IPS-18c (cell line): ENCODE measurements around the gene AMIGO3.
"Not testable (repeated sequence)": the region's sequence is repeated elsewhere in the genome, so short reads cannot be mapped to it uniquely, and the experiment has no call there.

ENCODE experiments used
- H3K4me3 ChIP-seq: 2 replicates; pipeline ENCODE4 v1.7.0; 2013; ENCODE audit warnings: low read depth, mild to moderate bottlenecking, low read length, moderate library complexity; ENCODE audit not compliant: insufficient read depth
- H3K9me3 ChIP-seq: one replicate; pipeline ENCODE4 v1.6.1; 2013; ENCODE audit warnings: mild to moderate bottlenecking, low read length, moderate library complexity; ENCODE audit not compliant: control insufficient read depth, insufficient read depth

AMIGO3 gene

DNA sequence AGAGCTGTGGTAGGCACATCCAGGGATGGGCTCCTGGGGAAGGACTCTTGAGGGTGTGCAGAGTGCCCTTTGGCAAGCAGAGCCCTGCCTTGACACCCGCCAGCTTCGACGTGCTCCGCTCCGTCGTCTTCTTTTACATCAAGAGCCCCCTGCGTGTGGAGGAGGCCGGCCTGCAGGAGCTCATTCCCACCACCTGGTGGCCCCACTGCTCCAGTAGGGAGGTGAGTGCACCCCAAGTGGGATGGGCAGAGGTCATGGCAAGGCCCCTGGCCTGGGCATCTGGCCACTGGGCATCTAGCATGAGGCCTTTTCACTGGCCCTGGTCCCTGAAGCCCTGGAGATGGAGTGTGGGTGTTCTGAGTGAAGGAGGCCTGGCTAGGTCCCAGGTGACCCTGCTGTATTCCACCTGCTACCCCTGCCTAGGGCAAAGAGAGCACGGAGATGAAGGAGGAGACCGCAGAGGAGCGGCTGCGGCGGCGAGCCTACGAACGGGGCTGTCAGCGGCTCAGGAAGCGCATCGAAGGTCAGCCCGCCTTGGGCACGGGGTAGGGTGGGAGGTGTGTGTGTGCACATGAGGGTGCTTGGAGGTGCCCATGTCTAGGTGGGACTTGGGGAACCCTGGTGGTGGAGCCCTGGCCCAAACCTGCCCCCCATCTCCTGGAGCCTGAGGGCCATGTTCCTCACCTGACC lies 18.0 kb downstream of the AMIGO3 start:
- Histone ChIP-seq H3K9me3 (no peaks in the 10 kb centered on the region), H3K4me3 (no peak overlapping the region)

DNA sequence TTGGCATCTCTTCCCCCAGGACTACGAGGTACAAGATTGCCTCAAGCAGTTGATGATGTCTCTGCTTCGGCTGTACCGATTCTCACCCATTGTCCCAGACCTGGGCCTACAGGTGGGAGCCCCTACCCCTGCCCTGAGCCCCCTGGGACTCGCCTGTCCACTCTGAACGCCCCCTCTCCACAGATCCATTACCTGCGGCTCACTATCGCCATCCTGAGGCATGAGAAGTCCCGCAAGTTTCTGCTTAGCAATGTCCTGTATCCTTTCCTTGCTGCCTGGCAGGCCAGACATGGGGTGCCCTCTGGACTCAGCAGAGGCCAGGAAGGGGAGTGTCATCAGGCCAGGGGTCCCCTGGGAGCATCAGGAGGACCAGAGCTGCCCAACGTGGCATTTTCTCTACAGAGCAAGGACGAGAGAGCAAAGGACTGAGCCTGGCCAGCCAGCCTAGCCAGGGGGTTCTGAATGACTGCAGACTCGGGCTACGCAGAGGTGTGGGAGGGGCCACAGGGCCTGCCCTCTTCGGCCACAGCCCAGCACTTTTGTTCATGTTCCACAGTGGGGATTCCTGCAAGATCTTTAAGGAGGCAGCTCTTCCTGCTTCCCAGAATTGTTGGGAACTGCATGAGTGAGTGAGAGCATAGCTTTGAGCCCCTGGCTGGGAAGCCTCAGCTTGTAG lies 18.9 kb downstream of the AMIGO3 start:
- no peaks in the 10 kb centered on the region for H3K9me3 ChIP-seq

DNA sequence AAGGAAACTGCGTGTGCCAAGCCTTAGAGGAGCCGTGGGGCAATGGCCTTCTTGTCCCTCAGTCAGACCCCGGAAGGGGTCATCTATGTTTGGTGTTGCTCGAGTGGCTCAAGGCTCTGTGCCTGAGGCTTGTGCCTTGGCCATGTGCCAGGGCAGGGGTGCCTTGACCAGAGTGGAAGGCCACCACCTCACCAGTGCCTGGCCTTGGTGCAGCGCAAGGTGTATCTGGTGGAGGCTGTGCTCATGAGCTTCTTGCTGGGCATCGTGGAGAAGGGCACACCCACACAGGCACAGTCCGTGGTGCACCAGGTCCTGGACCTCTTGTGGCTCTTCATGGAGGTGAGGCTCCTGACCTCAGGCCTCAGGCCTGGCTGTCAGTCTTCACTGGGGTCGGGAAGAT lies 19.5 kb downstream of the AMIGO3 start:
- H3K4me3 ChIP-seq, result no peak overlapping the region
- no peaks in the 10 kb centered on the region for H3K9me3 ChIP-seq

More for the DNA sequence above, 18.9 kb downstream of the AMIGO3 start:
- H3K4me3 ChIP-seq, result no peak overlapping the region

DNA sequence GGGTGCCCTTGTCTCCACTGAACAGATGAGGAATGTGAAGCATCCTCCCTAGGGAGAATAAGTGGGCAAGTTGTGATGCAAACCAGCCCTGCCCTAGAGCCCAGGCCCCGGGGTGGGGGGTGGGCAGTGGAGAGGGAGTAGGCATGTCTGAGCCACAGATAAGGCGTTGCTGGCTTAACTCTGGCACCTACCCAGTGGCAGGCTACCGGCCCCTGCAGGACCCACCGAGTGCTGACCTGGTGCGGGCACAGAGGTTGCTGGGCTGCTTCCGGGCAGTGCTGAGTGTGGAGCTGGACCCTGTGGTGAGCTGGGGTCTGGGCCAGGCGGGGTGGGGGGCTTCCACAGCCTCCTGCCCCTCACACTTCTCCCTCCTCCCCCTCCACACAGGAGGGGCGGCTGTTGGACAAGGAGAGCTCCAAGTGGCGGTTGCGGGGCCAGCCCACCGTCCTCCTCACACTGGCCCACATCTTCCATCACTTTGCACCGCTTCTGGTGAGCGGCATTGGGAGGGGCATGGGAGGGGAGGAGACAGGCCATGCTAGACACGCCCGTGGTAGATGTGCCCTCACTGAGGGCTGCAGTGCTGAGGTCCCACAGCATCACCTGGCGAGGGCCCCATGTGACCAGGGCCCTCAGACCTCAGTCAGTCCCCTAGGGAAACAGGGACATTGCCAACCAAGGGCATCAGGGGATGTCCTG lies 20.1 kb downstream of the AMIGO3 start:
- H3K9me3 ChIP-seq, result no peaks in the 10 kb centered on the region
- H3K4me3 ChIP-seq, result no peak overlapping the region

DNA sequence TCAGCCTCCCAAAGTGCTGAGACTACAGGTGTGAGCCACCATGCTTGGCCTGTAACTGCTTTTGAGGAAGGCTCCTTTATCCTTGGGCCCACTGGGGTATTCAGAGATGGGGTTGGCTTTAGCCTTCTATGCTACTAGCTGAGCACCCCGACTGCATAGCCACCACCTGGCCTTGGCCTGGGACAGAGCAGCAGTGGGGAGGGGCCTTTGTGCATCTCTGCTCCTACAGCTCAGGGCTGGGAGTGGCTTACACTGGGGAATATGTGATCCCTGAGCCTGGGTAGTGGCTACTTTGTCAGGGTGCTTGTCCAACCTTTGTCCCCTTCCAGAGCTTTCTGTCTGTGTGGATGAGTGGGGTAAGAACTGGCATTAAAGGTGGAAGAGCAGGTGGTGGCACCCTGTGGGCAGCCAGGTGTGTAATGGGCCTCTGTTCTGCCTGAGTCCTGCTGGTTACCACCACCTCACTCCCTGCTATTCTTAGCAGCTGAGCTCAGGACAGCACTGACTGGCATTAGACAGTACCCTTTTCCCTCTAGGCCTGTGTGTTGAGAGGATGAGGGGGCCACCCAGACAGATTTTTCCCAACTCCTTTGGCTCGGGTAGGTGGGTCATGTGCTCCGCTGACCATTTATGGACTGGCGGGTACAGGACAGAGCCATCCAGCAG lies 24.0 kb downstream of the AMIGO3 start:
- H3K9me3 ChIP-seq, H3K4me3 ChIP-seq: not testable (repeated sequence)

DNA sequence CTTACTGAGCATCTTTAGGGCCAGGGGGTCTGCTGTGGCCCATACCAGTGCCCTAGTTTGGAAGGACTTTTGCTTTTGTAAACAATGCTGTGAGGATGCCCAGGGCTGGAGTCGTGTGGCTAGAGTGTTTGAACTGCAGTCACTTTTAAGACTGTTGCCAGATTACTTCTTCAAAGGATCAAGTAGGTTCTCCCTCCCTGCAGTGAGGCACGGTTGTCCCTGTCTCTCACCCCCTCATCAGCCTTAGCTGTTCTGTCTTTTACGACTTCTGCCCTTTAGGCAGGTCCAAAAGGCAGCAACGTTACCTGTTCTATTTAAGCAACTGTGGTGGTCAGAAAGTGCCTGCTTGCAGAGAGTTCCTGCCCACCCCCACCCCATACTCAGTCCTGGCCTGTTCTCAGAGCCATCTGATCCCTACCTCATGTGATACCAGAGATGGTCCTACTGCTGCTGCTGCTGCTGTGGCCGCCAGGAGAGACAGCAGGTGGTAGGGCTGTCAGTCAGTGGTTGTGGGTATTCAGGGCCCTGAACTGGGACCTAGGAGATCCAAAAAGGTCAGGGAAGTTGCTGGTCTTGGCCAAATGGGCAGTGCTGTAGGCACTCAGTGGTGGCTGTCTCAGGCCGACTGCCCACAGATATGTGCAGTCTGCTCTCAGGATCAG lies 24.9 kb downstream of the AMIGO3 start:
- H3K9me3 ChIP-seq, H3K4me3 ChIP-seq: not testable (repeated sequence)

DNA sequence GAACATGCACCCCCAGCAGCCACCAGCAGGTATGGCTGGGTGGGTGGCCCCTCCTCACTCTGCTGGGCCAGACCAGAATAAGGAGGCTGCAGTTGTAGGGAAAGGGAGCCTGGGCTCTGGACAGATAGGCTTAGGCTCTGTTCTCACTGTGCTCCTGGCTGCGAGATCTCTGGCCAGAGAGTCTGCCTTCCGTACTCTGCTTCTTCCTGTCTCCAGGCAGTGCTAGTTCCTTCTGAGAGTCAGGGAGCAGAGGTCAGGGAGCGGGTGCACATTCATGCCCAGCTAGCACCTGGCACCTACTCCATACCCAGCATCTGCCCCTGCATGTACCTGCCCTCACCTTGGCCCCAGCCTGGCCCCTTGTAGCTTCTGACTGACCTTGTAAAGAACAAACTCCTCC lies 28.0 kb downstream of the AMIGO3 start:
- not testable (repeated sequence) for H3K9me3 ChIP-seq, H3K4me3 ChIP-seq

DNA sequence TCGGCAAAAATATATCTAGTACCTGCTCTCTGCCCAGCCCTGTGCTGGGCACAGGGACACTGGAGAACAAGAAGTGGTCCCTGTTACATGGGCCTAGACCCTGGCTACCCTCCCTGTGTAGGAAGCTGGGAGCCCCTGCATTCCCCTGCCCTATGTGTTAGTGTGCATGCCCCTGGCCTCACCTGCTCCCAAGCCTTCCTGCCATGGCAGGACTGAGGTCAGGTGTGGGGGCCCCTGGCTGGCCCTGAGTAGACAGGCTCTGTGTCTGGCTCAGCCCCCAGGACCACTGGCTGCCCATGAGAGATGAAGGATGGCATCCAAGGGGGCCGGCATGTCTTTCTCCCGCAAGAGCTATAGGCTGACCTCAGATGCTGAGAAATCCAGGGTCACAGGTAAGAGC lies 28.6 kb downstream of the AMIGO3 start:
- H3K9me3 ChIP-seq, H3K4me3 ChIP-seq: not testable (repeated sequence)

DNA sequence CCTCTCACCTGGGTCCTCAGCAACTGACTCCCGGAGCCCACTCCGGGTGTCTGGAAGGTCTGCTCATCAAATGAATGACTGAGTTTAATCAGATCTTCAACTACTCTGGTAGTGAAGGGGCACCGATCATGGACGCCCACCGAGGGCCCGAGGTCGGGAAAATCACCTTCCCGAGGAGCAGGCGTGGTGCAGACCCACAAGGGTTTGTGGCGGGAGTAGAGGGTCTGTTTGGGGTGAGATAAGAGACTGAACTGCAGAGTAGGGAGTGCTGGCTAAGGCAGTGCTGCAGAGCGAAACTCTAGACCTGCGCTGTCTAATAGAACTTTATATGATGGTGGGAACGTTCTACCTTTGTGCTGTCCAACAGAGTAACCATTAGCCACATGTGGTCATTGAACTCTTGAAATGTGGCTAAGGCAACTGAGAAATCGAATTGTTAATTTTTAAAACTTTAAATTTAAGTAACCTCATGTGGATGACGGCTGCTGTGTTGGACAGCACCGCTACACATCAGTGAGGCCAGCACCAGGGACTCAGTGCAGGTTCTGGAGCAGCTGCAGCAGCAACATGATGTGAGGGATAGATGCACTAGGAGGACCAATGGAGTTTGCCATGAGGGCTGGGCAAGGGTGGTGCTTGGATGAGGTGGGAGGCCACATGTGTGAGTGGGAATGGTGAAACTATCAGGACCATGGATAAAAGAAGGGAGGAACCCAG lies 29.4 kb downstream of the AMIGO3 start:
- peak overlapping the region; percentile 77 for H3K4me3 ChIP-seq
- H3K9me3 ChIP-seq, result not testable (repeated sequence)

DNA sequence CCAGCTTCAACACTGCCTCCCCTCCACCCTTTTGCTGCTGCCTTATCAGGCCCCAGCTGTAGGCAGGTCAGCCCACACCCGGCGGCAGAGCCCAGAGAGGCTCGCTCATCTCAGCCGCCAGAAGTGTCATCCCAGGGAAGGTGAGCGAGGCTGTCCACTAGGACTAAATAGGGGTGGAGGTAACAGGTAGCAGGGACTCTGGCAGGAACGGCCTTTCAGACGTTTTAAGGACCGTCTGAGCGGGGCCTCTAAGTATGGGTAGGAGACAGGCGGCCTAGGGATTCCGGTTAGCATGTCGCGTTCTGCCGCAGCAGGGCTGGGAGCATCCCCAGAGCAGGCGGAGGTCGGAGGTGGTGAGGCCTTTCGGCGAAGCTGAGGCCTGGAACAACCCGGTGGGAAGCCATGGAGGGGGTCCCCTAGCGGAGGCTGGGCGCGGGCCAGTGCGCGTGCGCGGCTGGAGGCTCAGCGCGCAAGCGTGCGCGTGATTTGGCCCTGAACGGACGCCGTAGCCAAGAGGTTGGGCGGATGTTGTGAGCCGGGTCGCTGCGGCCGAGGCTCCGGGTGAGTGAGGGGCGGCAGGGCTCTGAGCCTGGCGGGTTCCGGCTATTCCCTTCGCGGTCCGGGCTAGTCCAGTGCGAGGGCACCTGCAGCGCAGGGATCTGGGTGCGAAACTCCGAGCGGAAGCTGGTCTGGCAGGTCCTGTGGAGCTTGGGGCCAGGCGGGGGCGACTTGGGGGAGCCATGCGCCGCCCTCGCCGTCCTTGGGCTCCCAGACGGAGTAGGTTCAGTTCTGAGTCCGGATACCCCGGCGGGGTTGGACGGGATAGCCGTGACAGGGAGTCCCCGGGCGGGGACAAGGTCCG lies 30.2 kb downstream of the AMIGO3 start, which contains the start of the genes MST1 and RNF123:
MST1 (minus strand) TSS at position 429 of the 862 bp plus-strand sequence. CDS start 783 bp downstream, outside the sequence.
RNF123 (plus strand) TSS at position 512 of the 862 bp plus-strand sequence. CDS start 1,609 bp downstream, outside the sequence.
- Histone ChIP-seq H3K9me3 (no peaks in the 10 kb centered on the region), H3K4me3 (peak within 1 kb of the TSS; percentile 77)

DNA sequence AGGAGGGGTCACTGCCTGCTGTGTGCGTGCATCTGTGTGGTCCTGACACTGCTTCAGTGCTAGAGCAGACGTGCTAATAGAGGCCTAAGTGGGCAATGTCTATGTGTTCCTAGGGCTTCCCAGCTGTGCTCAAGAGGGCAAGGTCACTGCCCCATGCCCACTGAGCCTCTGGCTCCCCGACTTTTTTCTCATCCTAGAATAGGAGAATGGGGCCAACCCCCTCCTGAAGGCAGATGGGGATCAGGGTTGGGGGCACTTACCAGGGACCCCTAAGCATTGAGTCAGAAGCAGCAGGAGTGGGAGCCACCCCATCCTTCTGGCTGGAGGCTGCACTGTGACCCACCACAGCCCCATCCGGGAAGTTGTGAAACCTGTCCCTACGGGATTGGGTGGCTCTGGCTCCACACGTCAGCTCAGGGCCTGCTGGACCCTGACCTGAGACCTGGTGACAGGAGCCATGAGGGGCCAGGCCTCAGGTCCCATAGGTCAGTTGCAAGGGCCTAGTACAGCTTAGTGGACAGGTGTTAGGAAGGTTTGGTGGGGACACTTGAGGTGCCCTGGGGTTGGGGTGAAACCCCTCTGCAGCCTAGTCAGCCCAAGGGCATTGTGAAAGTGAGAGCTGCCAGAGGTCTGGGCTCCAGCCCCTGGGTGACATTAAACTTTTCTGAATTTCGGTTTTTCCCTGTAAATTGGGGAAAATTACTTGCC lies 31.0 kb downstream of the AMIGO3 start:
- H3K4me3 ChIP-seq, result peak overlapping the region; percentile 77; the same call in 1 of the 2 replicates

DNA sequence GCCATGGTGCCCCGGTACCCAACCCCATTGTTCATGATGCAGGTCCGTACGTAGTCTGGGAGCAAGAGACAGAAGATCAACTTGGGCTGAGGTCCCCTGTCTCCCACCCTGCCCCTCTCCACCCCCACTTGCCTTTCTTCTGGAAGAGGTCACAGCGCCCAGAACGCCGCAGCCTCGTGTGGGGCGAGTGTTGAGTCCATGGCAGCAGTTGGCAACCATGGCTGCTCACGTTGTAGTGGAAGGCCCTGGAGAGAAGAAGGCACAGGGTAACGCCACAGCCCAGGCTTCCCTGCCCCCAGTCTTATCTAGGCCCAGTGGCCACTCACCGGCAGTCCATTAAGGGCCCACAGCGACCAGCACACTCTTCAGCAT lies 32.1 kb downstream of the AMIGO3 start:
- peak overlapping the region; percentile 56; the same call in 1 of the 2 replicates for H3K4me3 ChIP-seq
- not testable (repeated sequence) for H3K9me3 ChIP-seq

More for the DNA sequence above, 31.0 kb downstream of the AMIGO3 start:
- not testable (repeated sequence) for H3K9me3 ChIP-seq

DNA sequence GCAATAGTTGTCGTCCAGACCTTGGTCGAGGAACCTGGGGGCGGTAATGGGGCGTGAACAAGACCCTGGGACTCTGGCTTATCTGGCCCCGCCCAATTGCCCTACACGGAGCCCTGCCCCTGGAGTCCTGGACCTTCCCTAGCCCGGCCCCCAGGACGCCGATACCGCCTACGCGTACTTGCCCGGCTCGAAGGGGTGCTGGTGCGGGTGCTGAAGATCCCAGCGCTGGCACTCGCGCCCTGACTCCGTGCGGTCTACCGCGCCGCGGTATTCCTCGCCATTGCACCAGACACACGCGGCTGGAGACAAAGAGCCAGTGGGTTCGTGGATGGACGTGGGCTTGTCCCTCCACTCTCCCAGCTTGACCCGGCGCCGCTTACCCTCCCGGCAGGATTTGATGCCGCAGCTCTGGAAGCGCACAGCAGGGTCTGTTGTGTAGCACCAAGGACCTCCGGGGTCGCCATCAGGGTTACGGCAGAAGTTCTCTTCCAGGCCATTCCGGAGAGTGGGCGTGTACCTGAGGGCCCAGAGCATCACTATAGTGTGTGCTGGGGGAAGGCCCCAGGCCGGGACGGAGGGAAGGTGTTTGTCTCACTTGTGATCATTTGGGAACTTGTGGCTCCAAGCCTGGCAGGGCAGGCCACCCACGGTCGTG lies 32.6 kb downstream of the AMIGO3 start:
- H3K9me3 ChIP-seq, result not testable (repeated sequence)
- H3K4me3 ChIP-seq, result peak overlapping the region; percentile 56

DNA sequence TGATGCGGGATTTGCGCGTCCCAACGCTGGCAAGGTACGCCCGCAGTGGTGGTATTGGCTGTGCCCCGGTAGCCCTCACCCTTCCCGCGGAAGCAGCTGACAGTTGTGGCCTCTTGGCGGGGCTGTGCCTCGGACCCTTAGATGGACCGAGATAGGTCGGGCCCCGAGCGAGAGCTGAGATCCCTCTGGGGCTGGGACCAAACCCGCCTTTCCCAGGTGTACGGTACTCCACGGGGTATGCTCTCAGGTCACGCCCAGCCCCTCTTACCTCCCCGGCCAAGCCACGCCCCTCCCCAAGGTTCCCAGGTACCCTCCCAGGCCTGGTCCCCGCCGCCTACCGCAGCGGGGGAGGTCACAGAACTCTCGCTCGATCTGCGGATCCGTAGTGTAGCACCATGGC lies 33.1 kb downstream of the AMIGO3 start:
- H3K9me3 ChIP-seq, result not testable (repeated sequence)
- H3K4me3 ChIP-seq, result peak overlapping the region; percentile 56; the same call in 1 of the 2 replicates

DNA sequence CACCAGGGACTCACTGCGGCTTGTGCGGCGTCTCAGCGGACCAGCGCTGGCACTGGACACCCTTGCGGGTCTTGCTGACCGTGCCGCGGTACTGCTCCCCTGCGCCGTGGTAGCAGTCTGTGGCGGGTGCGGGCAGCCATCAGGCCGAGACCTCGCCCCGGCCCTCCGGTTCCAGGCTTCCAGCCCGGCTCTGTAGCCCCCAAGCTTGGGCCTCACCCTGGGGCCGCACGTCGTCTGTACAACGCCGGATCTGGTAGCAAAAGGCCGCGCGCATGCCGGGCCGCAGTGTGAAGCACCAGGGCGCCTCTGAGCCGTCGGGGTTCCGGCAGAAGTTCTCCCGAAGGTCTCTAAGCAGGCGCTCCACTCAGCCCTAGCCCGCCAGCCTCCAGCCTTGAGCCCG lies 33.6 kb downstream of the AMIGO3 start:
- peak overlapping the region; percentile 56; the same call in 1 of the 2 replicates for H3K4me3 ChIP-seq
- H3K9me3 ChIP-seq, result not testable (repeated sequence)
